Measurements from ENCODE around the gene PCDHAC1.

The PCDHAC1 gene

DNA sequence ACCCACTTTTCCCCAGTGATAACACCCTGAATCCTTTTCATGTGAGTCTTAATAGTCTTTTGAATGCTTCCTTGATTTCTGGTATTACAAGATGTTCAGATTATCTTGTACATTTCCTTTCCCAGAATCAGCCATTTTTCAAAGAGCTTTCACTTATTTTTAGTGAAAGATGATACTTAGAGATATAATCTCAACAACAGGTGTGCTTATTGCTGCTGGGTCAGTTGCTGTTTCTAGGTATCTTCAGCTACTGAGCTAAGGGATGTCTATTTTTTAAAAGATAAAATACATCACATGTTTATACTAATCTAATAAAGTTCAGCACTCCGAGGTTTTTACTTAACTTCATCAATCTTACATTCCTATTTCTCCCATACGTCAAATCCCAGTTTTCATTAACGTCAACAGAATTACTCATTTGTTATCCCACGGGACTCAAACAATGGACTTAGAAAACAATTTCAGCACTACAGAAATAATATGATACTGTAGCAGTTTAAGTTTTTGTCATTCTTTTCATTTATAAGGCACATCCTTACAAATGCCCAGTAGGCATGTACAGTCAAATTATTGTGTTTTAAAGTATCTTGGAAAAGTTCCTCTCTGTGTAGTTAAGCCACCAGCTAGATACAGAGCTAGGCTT, 9.0 kb downstream of the PCDHAC1 start:
- Histone ChIP-seq H3K4me3 (ENCODE audit: insufficient read depth in 1 of 2, low read depth in 1 of 2, low read length in 2 of 2) (no peak overlapping the region), H2BK5ac (ENCODE audit: low read depth, low read length, poor library complexity, severe bottlenecking) (no peak overlapping the region), H3K4me1 (ENCODE audit: control insufficient read depth, insufficient read depth, low read depth, low read length) (no peaks in the 10 kb centered on the region), H3K27ac (ENCODE audit: low read length, poor library complexity, severe bottlenecking) (no peak overlapping the region), H3K4ac (ENCODE audit: low read depth in 1 of 2, low read length in 2 of 2) (no peak overlapping the region), H3K9me3 (ENCODE audit: control insufficient read depth, low read length) (no peaks in the 10 kb centered on the region), H4K8ac (ENCODE audit: low read length) (no peak overlapping the region), H3K14ac (ENCODE audit: low read length in 2 of 2) (no peak overlapping the region), H3K36me3 (ENCODE audit: control insufficient read depth in 1 of 2, insufficient read depth in 2 of 2, low read depth in 1 of 2, low read length in 2 of 2) (no peaks in the 10 kb centered on the region), H4K91ac (ENCODE audit: low read length) (no peak overlapping the region), H2AK5ac (ENCODE audit: low read length, severe bottlenecking) (no peak overlapping the region), H3K27me3 (ENCODE audit: control insufficient read depth in 1 of 2, insufficient read depth in 1 of 2, low read length in 2 of 2) (no peaks in the 10 kb centered on the region), H3K18ac (ENCODE audit: low read depth in 1 of 2, low read length in 2 of 2) (no peak overlapping the region), H3K79me1 (replicated peaks; ENCODE audit: low read length, poor library complexity, severe bottlenecking) (peaks cover 2% of the 10 kb centered on the region), H2BK120ac (ENCODE audit: low read depth, low read length) (no peak overlapping the region), H3K23ac (ENCODE audit: low read length in 2 of 2) (no peak overlapping the region), H3K4me2 (ENCODE audit: low read length, poor library complexity, severe bottlenecking) (no peak overlapping the region), H2AFZ (ENCODE audit: low read depth, low read length) (no peak overlapping the region), H2BK15ac (ENCODE audit: low read depth, poor library complexity, severe bottlenecking) (no peak overlapping the region), H2BK12ac (ENCODE audit: low read length in 2 of 2) (no peak overlapping the region), H3K9ac (ENCODE audit: low read length) (no peak overlapping the region)
- WGBS = 78% methylated on average over 3 of the region's 4 CpGs
- DNase-seq = no peak

DNA sequence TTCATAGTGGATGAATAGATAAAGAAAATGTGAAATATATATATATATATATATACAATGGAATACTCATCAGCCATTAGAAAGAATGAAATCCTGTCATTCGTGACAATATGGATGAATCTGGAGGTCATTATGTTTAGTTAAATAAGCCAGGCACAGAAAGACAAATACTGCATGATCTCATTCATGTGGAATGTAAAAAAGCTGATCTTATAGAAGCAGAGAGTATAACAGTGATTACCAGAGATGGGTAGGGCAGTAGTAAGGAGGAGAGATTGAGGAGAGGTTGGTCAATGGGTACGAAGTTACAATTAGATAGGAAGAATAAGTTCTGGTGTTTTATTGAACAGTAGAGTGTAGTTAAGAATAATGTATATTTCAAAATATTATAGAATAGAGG, 20.5 kb downstream of the PCDHAC1 start:
- Histone ChIP-seq H4K91ac (ENCODE audit: low read length) (no peak overlapping the region), H2AFZ (ENCODE audit: low read depth, low read length) (no peak overlapping the region), H2AK5ac (ENCODE audit: low read length, severe bottlenecking) (no peak overlapping the region), H3K4ac (ENCODE audit: low read depth in 1 of 2, low read length in 2 of 2) (no peak overlapping the region), H3K18ac (ENCODE audit: low read depth in 1 of 2, low read length in 2 of 2) (no peak overlapping the region), H3K4me1 (ENCODE audit: control insufficient read depth, insufficient read depth, low read depth, low read length) (no peaks in the 10 kb centered on the region), H3K23ac (ENCODE audit: low read length in 2 of 2) (no peak overlapping the region), H2BK120ac (ENCODE audit: low read depth, low read length) (no peak overlapping the region), H2BK5ac (ENCODE audit: low read depth, low read length, poor library complexity, severe bottlenecking) (no peak overlapping the region), H2BK15ac (ENCODE audit: low read depth, poor library complexity, severe bottlenecking) (no peak overlapping the region), H4K8ac (ENCODE audit: low read length) (no peak overlapping the region), H3K79me1 (replicated peaks; ENCODE audit: low read length, poor library complexity, severe bottlenecking) (no peaks in the 10 kb centered on the region), H3K4me2 (ENCODE audit: low read length, poor library complexity, severe bottlenecking) (no peak overlapping the region), H3K27me3 (ENCODE audit: control insufficient read depth in 1 of 2, insufficient read depth in 1 of 2, low read length in 2 of 2) (no peaks in the 10 kb centered on the region), H3K9me3 (ENCODE audit: control insufficient read depth, low read length) (peaks cover 24% of the 10 kb centered on the region), H3K36me3 (ENCODE audit: control insufficient read depth in 1 of 2, insufficient read depth in 2 of 2, low read depth in 1 of 2, low read length in 2 of 2) (no peaks in the 10 kb centered on the region), H3K9ac (ENCODE audit: low read length) (no peak overlapping the region), H2BK12ac (ENCODE audit: low read length in 2 of 2) (no peak overlapping the region), H3K27ac (ENCODE audit: low read length, poor library complexity, severe bottlenecking) (no peak overlapping the region), H3K4me3 (ENCODE audit: insufficient read depth in 1 of 2, low read depth in 1 of 2, low read length in 2 of 2) (no peak overlapping the region), H3K14ac (ENCODE audit: low read length in 2 of 2) (no peak overlapping the region)
- no peak for DNase-seq
- WGBS = 56% methylated on average over 2 of the region's 2 CpGs

GRCh38 chr5:140951636-140952035, 25.5 kb downstream of the PCDHAC1 start:
- Histone ChIP-seq H3K4me3 (ENCODE audit: insufficient read depth in 1 of 2, low read depth in 1 of 2, low read length in 2 of 2) (no peak overlapping the region), H2AFZ (ENCODE audit: low read depth, low read length) (no peak overlapping the region), H2BK5ac (ENCODE audit: low read depth, low read length, poor library complexity, severe bottlenecking) (no peak overlapping the region), H4K91ac (ENCODE audit: low read length) (no peak overlapping the region), H3K14ac (ENCODE audit: low read length in 2 of 2) (no peak overlapping the region), H3K4me2 (ENCODE audit: low read length, poor library complexity, severe bottlenecking) (no peak overlapping the region), H3K27me3 (ENCODE audit: control insufficient read depth in 1 of 2, insufficient read depth in 1 of 2, low read length in 2 of 2) (no peaks in the 10 kb centered on the region), H2AK5ac (ENCODE audit: low read length, severe bottlenecking) (no peak overlapping the region), H3K79me1 (replicated peaks; ENCODE audit: low read length, poor library complexity, severe bottlenecking) (no peaks in the 10 kb centered on the region), H2BK12ac (ENCODE audit: low read length in 2 of 2) (no peak overlapping the region), H3K4ac (ENCODE audit: low read depth in 1 of 2, low read length in 2 of 2) (no peak overlapping the region), H3K4me1 (ENCODE audit: control insufficient read depth, insufficient read depth, low read depth, low read length) (no peaks in the 10 kb centered on the region), H3K9ac (ENCODE audit: low read length) (no peak overlapping the region), H2BK15ac (ENCODE audit: low read depth, poor library complexity, severe bottlenecking) (no peak overlapping the region), H3K36me3 (ENCODE audit: control insufficient read depth in 1 of 2, insufficient read depth in 2 of 2, low read depth in 1 of 2, low read length in 2 of 2) (no peaks in the 10 kb centered on the region), H3K27ac (ENCODE audit: low read length, poor library complexity, severe bottlenecking) (no peak overlapping the region), H3K9me3 (ENCODE audit: control insufficient read depth, low read length) (peaks cover 7% of the 10 kb centered on the region), H3K18ac (ENCODE audit: low read depth in 1 of 2, low read length in 2 of 2) (no peak overlapping the region), H3K23ac (ENCODE audit: low read length in 2 of 2) (no peak overlapping the region), H4K8ac (ENCODE audit: low read length) (no peak overlapping the region), H2BK120ac (ENCODE audit: low read depth, low read length) (no peak overlapping the region)
- no peak for DNase-seq
- 82% methylated on average over 6 of the region's 6 CpGs for WGBS

DNA sequence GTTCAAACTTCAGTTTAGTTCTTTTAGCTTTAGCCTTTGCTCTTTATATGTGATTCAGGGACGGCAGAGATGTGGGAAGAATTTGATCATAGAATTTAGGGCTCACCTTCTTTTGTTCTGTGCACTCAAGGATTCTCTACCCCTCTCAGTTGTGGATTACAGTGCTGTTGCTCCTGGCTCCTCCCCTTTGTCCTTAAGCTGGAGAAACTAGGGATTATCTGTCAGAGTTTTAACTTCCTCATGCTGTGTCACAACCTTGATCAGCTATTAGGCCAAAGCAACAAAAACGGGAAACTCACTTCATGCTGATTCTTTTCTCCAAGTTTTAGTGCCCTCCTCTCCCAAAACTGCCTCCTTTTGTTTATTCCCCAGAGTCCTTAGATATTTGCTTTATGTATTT, 27.1 kb downstream of the PCDHAC1 start:
- Histone ChIP-seq H3K4me3 (ENCODE audit: insufficient read depth in 1 of 2, low read depth in 1 of 2, low read length in 2 of 2) (no peak overlapping the region), H4K91ac (ENCODE audit: low read length) (no peak overlapping the region), H2AK5ac (ENCODE audit: low read length, severe bottlenecking) (no peak overlapping the region), H4K8ac (ENCODE audit: low read length) (no peak overlapping the region), H3K14ac (ENCODE audit: low read length in 2 of 2) (no peak overlapping the region), H3K18ac (ENCODE audit: low read depth in 1 of 2, low read length in 2 of 2) (no peak overlapping the region), H2AFZ (ENCODE audit: low read depth, low read length) (no peak overlapping the region), H3K27me3 (ENCODE audit: control insufficient read depth in 1 of 2, insufficient read depth in 1 of 2, low read length in 2 of 2) (no peaks in the 10 kb centered on the region), H3K23ac (ENCODE audit: low read length in 2 of 2) (no peak overlapping the region), H3K9me3 (ENCODE audit: control insufficient read depth, low read length) (peaks cover 7% of the 10 kb centered on the region), H2BK12ac (ENCODE audit: low read length in 2 of 2) (no peak overlapping the region), H3K4me2 (ENCODE audit: low read length, poor library complexity, severe bottlenecking) (no peak overlapping the region), H2BK15ac (ENCODE audit: low read depth, poor library complexity, severe bottlenecking) (no peak overlapping the region), H3K36me3 (ENCODE audit: control insufficient read depth in 1 of 2, insufficient read depth in 2 of 2, low read depth in 1 of 2, low read length in 2 of 2) (no peaks in the 10 kb centered on the region), H3K4ac (ENCODE audit: low read depth in 1 of 2, low read length in 2 of 2) (no peak overlapping the region), H3K9ac (ENCODE audit: low read length) (no peak overlapping the region), H3K79me1 (replicated peaks; ENCODE audit: low read length, poor library complexity, severe bottlenecking) (no peaks in the 10 kb centered on the region), H2BK5ac (ENCODE audit: low read depth, low read length, poor library complexity, severe bottlenecking) (no peak overlapping the region), H2BK120ac (ENCODE audit: low read depth, low read length) (no peak overlapping the region), H3K4me1 (ENCODE audit: control insufficient read depth, insufficient read depth, low read depth, low read length) (no peaks in the 10 kb centered on the region), H3K27ac (ENCODE audit: low read length, poor library complexity, severe bottlenecking) (no peak overlapping the region)
- WGBS = 40% methylated on average over 2 of the region's 2 CpGs
- DNase-seq = no peak

Measured in mesenchymal stem cell (in vitro differentiated cells and primary cell).